Keratinocyte (primary cell): ENCODE measurements around the gene GRAMD4. TPM values are rescaled to one million over a fixed set of nuclear protein-coding genes. Genes with fewer than 3 reads are reported as not detected.
A peak's percentile ranks its signal among the peaks of the same experiment; 100 is the strongest.

Source experiments
- DNase-seq: peaks from one replicate; pipeline ENCODE4 v3.0.0-alpha.2; 2011; ENCODE audit warnings: low read depth, missing footprints, low spot score
- FAIRE-seq: peaks from 2 replicates; lab custom pipeline; 2011; peaks lifted over from hg19 to GRCh38; lab: Jason Lieb, UNC
- H2AFZ ChIP-seq: 2 replicates; pipeline ENCODE4 v1.6.0; 2012; ENCODE audit warnings: low read length, control low read depth, inconsistent platforms; ENCODE audit not compliant: control insufficient read depth
- H3K27ac ChIP-seq: 2 replicates; pipeline ENCODE4 v1.5.1; 2011; ENCODE audit warnings: low read length; ENCODE audit not compliant: control insufficient read depth, insufficient read depth
- H3K27me3 ChIP-seq: 3 replicates; pipeline ENCODE4 v1.6.0; 2011; ENCODE audit warnings: low read length; ENCODE audit not compliant: control insufficient read depth, insufficient read depth; ENCODE audit errors: extremely low read depth
- H3K36me3 ChIP-seq, 2 experiments: 2 replicates in 1 of 2; 3 replicates in 1 of 2; pipeline ENCODE4 v1.5.1; 2011; ENCODE audit warnings: low read length in 2 of 2, mild to moderate bottlenecking in 1 of 2; ENCODE audit not compliant: control insufficient read depth in 2 of 2, insufficient read depth in 2 of 2; ENCODE audit errors: extremely low read depth in 1 of 2
- H3K4me1 ChIP-seq: 3 replicates; pipeline ENCODE4 v1.5.1; 2011; ENCODE audit warnings: low read length; ENCODE audit not compliant: control insufficient read depth, insufficient read depth; ENCODE audit errors: extremely low read depth
- H3K4me2 ChIP-seq: 3 replicates; pipeline ENCODE4 v1.6.0; 2011; ENCODE audit warnings: low read depth, low read length; ENCODE audit not compliant: control insufficient read depth, insufficient read depth; ENCODE audit errors: extremely low read depth
- H3K4me3 ChIP-seq, 3 experiments: fragments of 200-600 bp in 1 of 3; sonication (generic) in 1 of 3; 2 replicates in 2 of 3; 3 replicates in 1 of 3; pipeline ENCODE4 v1.5.1; 2011 to 2016; ENCODE audit warnings: low read length in 3 of 3, mild to moderate bottlenecking in 3 of 3, control low read depth in 2 of 3, inconsistent platforms in 1 of 3, low read depth in 1 of 3, mixed read lengths in 1 of 3, mixed run types in 1 of 3, moderate library complexity in 1 of 3; ENCODE audit not compliant: control insufficient read depth in 2 of 3, insufficient read depth in 2 of 3; ENCODE audit errors: extremely low read depth in 1 of 3
- H3K79me2 ChIP-seq: 2 replicates; pipeline ENCODE4 v1.6.0; 2012; ENCODE audit warnings: low read length; ENCODE audit not compliant: control insufficient read depth, insufficient read depth
- H3K9ac ChIP-seq: 3 replicates; pipeline ENCODE4 v1.6.0; 2011; ENCODE audit warnings: low read length; ENCODE audit not compliant: control insufficient read depth, insufficient read depth; ENCODE audit errors: extremely low read depth
- H3K9me1 ChIP-seq: 3 replicates; pipeline ENCODE4 v1.6.0; 2011; ENCODE audit warnings: low read length; ENCODE audit not compliant: control insufficient read depth, insufficient read depth; ENCODE audit errors: extremely low read depth
- H3K9me3 ChIP-seq: 2 replicates; pipeline ENCODE4 v1.5.1; 2012; ENCODE audit warnings: low read depth, low read length; ENCODE audit not compliant: control insufficient read depth
- H4K20me1 ChIP-seq: 3 replicates; pipeline ENCODE4 v1.6.0; 2011; ENCODE audit warnings: low read length; ENCODE audit not compliant: control insufficient read depth, insufficient read depth; ENCODE audit errors: extremely low read depth
- CTCF ChIP-seq, 3 experiments: IDR thresholded peaks in 1 of 3; conservative IDR thresholded peaks in 1 of 3; optimal IDR thresholded peaks in 1 of 3; 2 replicates in 2 of 3; 3 replicates in 1 of 3; pipeline versions ENCODE3 to v1.5.1; 2011; ENCODE audit warnings: low read length in 3 of 3, mild to moderate bottlenecking in 3 of 3, moderate library complexity in 2 of 3, control low read depth in 1 of 3, inconsistent platforms in 1 of 3; ENCODE audit not compliant: insufficient read depth in 2 of 3; ENCODE audit errors: extremely low read depth in 1 of 3
- EZH2 ChIP-seq: IDR thresholded peaks from one replicate; pipeline ENCODE4 v1.6.1; 2012; ENCODE audit warnings: inconsistent platforms, mild to moderate bottlenecking, low read length, moderate library complexity
- dilution Hi-C: fragments of 300-500 bp; cut with MboI; formaldehyde crosslinking; loops from one replicate; pipeline ENCODE4 v1.7.0; 2020; ENCODE audit warnings: low sequenced_read_pairs; ENCODE audit not compliant: extremely low pct_ligation_motif_present
- polyA plus RNA-seq, 5 experiments: library from polyadenylated mRNA; depleted of rRNA in 3 of 5; stranded (reverse) in 3 of 5; stranded (forward) in 1 of 5; unstranded in 1 of 5; fragments of >200 nt; gene quantifications; 1 replicate in 1 of 5; 2 replicates in 3 of 5; 3 replicates in 1 of 5; pipeline versions ENCODE4 v1.2.1 to v1.2.3, GENCODE V29; 2011 to 2012; ENCODE audit warnings: missing spikeins in 2 of 5, low read depth in 1 of 5, low replicate concordance in 1 of 5

Gene GRAMD4
- polyA plus RNA-seq, 1 donor (not counting 4 experiments of a cell fraction or from before 2014, with no cell fraction given): 17.3 TPM

GRCh38 chr22:46660604-46661201, 40.5 kb downstream of the GRAMD4 start:
- no peak overlapping the region for H3K4me3 ChIP-seq
- dilution Hi-C loops: no loop called here
- peaks cover 26% of the 10 kb centered on the region for H3K4me1 ChIP-seq
- DNase-seq (no peak), FAIRE-seq (no peak)
- peaks cover 17% of the 10 kb centered on the region for H4K20me1 ChIP-seq
- H3K79me2 ChIP-seq: no peaks in the 10 kb centered on the region
- H3K4me2 ChIP-seq: no peak overlapping the region
- H3K27ac ChIP-seq: no peak overlapping the region
- H3K9me1 ChIP-seq: no peaks in the 10 kb centered on the region
- H3K9ac ChIP-seq: no peak overlapping the region
- no peak overlapping the region for H2AFZ ChIP-seq
- TF ChIP-seq EZH2: no peak
- TF ChIP-seq CTCF (optimal IDR thresholded peaks at IDR 0.05 in 1 of 3, IDR thresholded peaks at IDR 0.05 in 1 of 3, conservative IDR thresholded peaks at IDR 0.05 in 1 of 3; ENCODE audit: extremely low read depth in 1 of 3, insufficient read depth in 2 of 3, low read length in 3 of 3): no peak
- H3K36me3 ChIP-seq: peaks cover 0 to 8% of the 10 kb centered on the region in 2 experiments
- H3K27me3 ChIP-seq: no peaks in the 10 kb centered on the region
- H3K9me3 ChIP-seq: no peaks in the 10 kb centered on the region

- H3K79me2 ChIP-seq: no peaks in the 10 kb centered on the region
- peaks cover 26% of the 10 kb centered on the region for H3K4me1 ChIP-seq
- H3K4me3 ChIP-seq: peak overlapping the region in 1 of 3 experiments; percentile 12
- peaks cover 17% of the 10 kb centered on the region for H4K20me1 ChIP-seq
- no peaks in the 10 kb centered on the region for H3K9me3 ChIP-seq
- H3K27ac ChIP-seq: peak overlapping the region; percentile 43
- H3K9ac ChIP-seq: peak overlapping the region; percentile 50
- FAIRE-seq (peak; percentile 99), DNase-seq (peak; percentile 60)
- H3K36me3 ChIP-seq: peaks cover 0 to 10% of the 10 kb centered on the region in 2 experiments
- no peak for TF ChIP-seq CTCF (optimal IDR thresholded peaks at IDR 0.05 in 1 of 3, IDR thresholded peaks at IDR 0.05 in 1 of 3, conservative IDR thresholded peaks at IDR 0.05 in 1 of 3; ENCODE audit: extremely low read depth in 1 of 3, insufficient read depth in 2 of 3, low read length in 3 of 3)
- TF ChIP-seq EZH2: no peak
- no peaks in the 10 kb centered on the region for H3K27me3 ChIP-seq
- dilution Hi-C loops: no loop called here
- peak overlapping the region; percentile 22 for H3K4me2 ChIP-seq
- H3K9me1 ChIP-seq: no peaks in the 10 kb centered on the region
- H2AFZ ChIP-seq: no peak overlapping the region
Measured at GRCh38 chr22:46661221-46661851, 41.1 kb downstream of the GRAMD4 start.
